ENCODE results near the gene PHTF1.

- TF ChIP-seq CTCF (optimal IDR thresholded peaks at IDR 0.05 in 1 of 3, IDR thresholded peaks at IDR 0.05 in 1 of 3, conservative IDR thresholded peaks at IDR 0.05 in 1 of 3; ENCODE audit: extremely low read depth in 1 of 3, insufficient read depth in 2 of 3, low read length in 3 of 3) = no peak
- TF ChIP-seq EZH2 (IDR thresholded peaks at IDR 0.05; ENCODE audit: low read length) = no peak
These were observed 29.5 kb upstream of the PHTF1 start for GRCh38 chr1:113788802-113789201.

Measured in keratinocyte (primary cell).